HepG2 (cell line): Measurements from ENCODE around the gene SDCCAG8.

ENCODE experiments used
- CTCF ChIP-seq: sonication (generic); formaldehyde crosslinking; IDR thresholded peaks from 2 replicates; pipeline ENCODE4 v1.5.0; 2020; ENCODE audit warnings: mild to moderate bottlenecking, missing genetic modification reagents, moderate library complexity
- MLX ChIP-seq: IDR thresholded peaks from 2 replicates; pipeline ENCODE4 v1.6.1; 2016
- PCBP1 ChIP-seq: fragments of 200-400 bp; formaldehyde crosslinking; IDR thresholded peaks from 2 replicates; pipeline ENCODE4 v1.6.1; 2017; ENCODE audit warnings: mild to moderate bottlenecking, low read depth, low read length, borderline replicate concordance
- ZNF580 ChIP-seq: IDR thresholded peaks from 2 replicates; pipeline ENCODE4 v1.6.1; 2016; ENCODE audit warnings: low read depth, borderline replicate concordance
- ZNF609 ChIP-seq: sonication (generic); formaldehyde crosslinking; IDR thresholded peaks from 2 replicates; pipeline ENCODE4 v1.4.0; 2020; ENCODE audit warnings: mild to moderate bottlenecking, missing genetic modification reagents, borderline replicate concordance

GRCh38 chr1:243549108-243549507 is 293.3 kb downstream of the SDCCAG8 start:
- TF ChIP-seq CTCF (CRISPR knock-in tag) (no peak), MLX (CRISPR knock-in tag) (no peak), ZNF609 (CRISPR knock-in tag) (no peak), ZNF580 (CRISPR knock-in tag) (no peak), PCBP1 (no peak)
